ENCODE results near the gene ITPRIPL2.

The ITPRIPL2 gene

GRCh38 chr16:19137201-19138128 lies 23.7 kb downstream of the ITPRIPL2 start:
- peak overlapping the region in 1 of 2 donors; percentile 52 for H3K27ac ChIP-seq

GRCh38 chr16:19138601-19139000 lies 24.8 kb downstream of the ITPRIPL2 start:
- no peak for DNase-seq (ENCODE audit: low spot score)
- Histone ChIP-seq H3K27ac (peak overlapping the region in 1 of 2 donors; percentile 31), H3K4me3 (no peak overlapping the region)
- no peak for TF ChIP-seq CTCF (IDR thresholded peaks at IDR 0.05)

More at GRCh38 chr16:19137201-19138128, 23.7 kb downstream of the ITPRIPL2 start:
- no peak for TF ChIP-seq CTCF (IDR thresholded peaks at IDR 0.05)
- no peak overlapping the region for H3K4me3 ChIP-seq
- no peak for DNase-seq (ENCODE audit: low spot score)

GRCh38 chr16:19139436-19140091 lies 25.8 kb downstream of the ITPRIPL2 start:
- no peak for DNase-seq (ENCODE audit: low spot score)
- Histone ChIP-seq H3K27ac (no peak overlapping the region), H3K4me3 (no peak overlapping the region)
- TF ChIP-seq CTCF (IDR thresholded peaks at IDR 0.05), result no peak

- no peak for DNase-seq (ENCODE audit: low spot score)
- Histone ChIP-seq H3K4me3 (no peak overlapping the region), H3K27ac (no peak overlapping the region)
- no peak for TF ChIP-seq CTCF (IDR thresholded peaks at IDR 0.05)
These were observed 26.6 kb downstream of the ITPRIPL2 start for GRCh38 chr16:19140396-19140795.

- TF ChIP-seq CTCF (IDR thresholded peaks at IDR 0.05), result no peak
- no peak overlapping the region for H3K4me3 ChIP-seq
- DNase-seq (ENCODE audit: low spot score), result no peak
These were observed 29.3 kb downstream of the ITPRIPL2 start for GRCh38 chr16:19142939-19143598.

GRCh38 chr16:19143599-19143956 lies 29.8 kb downstream of the ITPRIPL2 start:
- H3K27ac ChIP-seq, result no peak overlapping the region
- no peak for DNase-seq (ENCODE audit: low spot score)
- H3K4me3 ChIP-seq, result no peak overlapping the region
- TF ChIP-seq CTCF (IDR thresholded peaks at IDR 0.05), result no peak

More at GRCh38 chr16:19142939-19143598, 29.3 kb downstream of the ITPRIPL2 start:
- H3K27ac ChIP-seq, result no peak overlapping the region

Measured in coronary artery (tissue), 2 donors.